BE2C (cell line): ENCODE results near the gene KRTAP12-4.

ENCODE experiments used
- DNase-seq: peaks from one replicate; pipeline ENCODE4 v3.0.0-alpha.2; 2020
- H3K27me3 ChIP-seq: fragments of 250-450 bp; sonication (Bioruptor Pico); 2 replicates; pipeline ENCODE4 v1.5.1; 2020; ENCODE audit warnings: mild to moderate bottlenecking
- H3K36me3 ChIP-seq: fragments of 250-450 bp; sonication (Bioruptor Pico); 2 replicates; pipeline ENCODE4 v1.5.1; 2020; ENCODE audit warnings: mild to moderate bottlenecking
- H3K4me1 ChIP-seq: fragments of 250-450 bp; sonication (Bioruptor Pico); 2 replicates; pipeline ENCODE4 v1.5.1; 2020
- H3K4me3 ChIP-seq: 2 replicates; pipeline ENCODE4 v1.5.1; 2011; ENCODE audit warnings: low read depth, low read length
- H3K9me3 ChIP-seq: fragments of 250-450 bp; sonication (Bioruptor Pico); 2 replicates; pipeline ENCODE4 v1.5.1; 2020
- TF ChIP-seq, protein P1 (sequence below): IDR thresholded peaks from 2 replicates; pipeline ENCODE4 v1.5.1; 2012; ENCODE audit warnings: mild to moderate bottlenecking, low read depth, low read length

Gene KRTAP12-4

GRCh38 chr21:44658541-44658910 is 4.1 kb upstream of the KRTAP12-4 start:
- TF ChIP-seq, protein P1, sequence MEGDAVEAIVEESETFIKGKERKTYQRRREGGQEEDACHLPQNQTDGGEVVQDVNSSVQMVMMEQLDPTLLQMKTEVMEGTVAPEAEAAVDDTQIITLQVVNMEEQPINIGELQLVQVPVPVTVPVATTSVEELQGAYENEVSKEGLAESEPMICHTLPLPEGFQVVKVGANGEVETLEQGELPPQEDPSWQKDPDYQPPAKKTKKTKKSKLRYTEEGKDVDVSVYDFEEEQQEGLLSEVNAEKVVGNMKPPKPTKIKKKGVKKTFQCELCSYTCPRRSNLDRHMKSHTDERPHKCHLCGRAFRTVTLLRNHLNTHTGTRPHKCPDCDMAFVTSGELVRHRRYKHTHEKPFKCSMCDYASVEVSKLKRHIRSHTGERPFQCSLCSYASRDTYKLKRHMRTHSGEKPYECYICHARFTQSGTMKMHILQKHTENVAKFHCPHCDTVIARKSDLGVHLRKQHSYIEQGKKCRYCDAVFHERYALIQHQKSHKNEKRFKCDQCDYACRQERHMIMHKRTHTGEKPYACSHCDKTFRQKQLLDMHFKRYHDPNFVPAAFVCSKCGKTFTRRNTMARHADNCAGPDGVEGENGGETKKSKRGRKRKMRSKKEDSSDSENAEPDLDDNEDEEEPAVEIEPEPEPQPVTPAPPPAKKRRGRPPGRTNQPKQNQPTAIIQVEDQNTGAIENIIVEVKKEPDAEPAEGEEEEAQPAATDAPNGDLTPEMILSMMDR, result no peak
- no peaks in the 10 kb centered on the region for H3K9me3 ChIP-seq
- DNase-seq, result no peak
- H3K4me3 ChIP-seq, result no peak overlapping the region
- no peaks in the 10 kb centered on the region for H3K36me3 ChIP-seq
- no peaks in the 10 kb centered on the region for H3K4me1 ChIP-seq
- H3K27me3 ChIP-seq, result peaks cover 11% of the 10 kb centered on the region; the same call in 1 of the 2 replicates

DNA sequence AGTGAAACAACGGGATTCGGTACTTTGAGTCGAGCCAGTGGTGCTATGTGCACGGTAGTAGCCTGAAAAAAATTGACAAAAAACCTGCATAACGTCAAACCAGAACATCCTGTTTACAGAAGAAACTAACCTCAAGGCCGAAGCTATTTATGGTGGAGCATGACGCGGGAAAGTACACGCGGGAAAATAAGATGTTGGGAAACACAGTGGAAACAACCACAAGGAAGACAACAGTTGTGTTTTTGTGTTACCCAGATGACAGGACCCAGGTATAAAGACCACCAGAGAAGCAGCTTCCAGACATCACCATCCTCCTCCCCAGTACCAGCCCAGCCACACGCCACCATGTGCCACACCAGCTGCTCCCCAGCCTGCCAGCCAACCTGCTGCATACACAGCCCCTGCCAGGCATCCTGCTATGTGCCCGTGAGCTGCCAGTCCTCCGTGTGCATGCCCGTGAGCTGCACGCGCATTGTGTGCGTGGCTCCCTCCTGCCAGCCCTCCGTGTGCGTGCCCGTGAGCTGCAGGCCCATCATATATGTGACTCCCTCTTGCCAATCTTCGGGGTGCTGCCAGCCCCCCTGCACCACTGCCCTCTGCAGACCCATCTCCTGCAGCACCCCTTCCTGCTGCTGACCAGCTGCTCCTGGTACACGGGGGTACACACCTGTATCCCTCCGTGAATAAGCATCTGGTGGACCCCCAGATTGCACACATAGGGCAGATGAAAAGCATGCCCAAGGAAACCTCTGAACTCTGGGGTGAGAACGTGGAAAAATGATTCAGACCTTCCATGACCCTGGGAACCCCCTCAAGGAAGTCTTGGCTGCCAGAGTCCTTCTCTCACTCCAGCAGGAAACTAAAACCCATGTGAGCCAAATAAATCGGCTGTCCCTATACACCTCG is 3.4 kb upstream of the KRTAP12-4 start, which contains the start of gene KRTAP12-3:
TSS of gene KRTAP12-3 (plus strand) at position 298 of the 906 bp plus-strand sequence. CDS start at position 346, 48 bp downstream.
- H3K4me1 ChIP-seq, result no peaks in the 10 kb centered on the region
- no peaks in the 10 kb centered on the region for H3K9me3 ChIP-seq
- H3K27me3 ChIP-seq, result peaks cover 11% of the 10 kb centered on the region; the same call in 1 of the 2 replicates
- no peak for DNase-seq
- TF ChIP-seq, protein P1, result no peak
- no peak within 1 kb of the TSS for H3K4me3 ChIP-seq
- H3K36me3 ChIP-seq, result no peaks in the 10 kb centered on the region

- no peaks in the 10 kb centered on the region for H3K9me3 ChIP-seq
- TF ChIP-seq, protein P1, result no peak
- no peak overlapping the region for H3K4me3 ChIP-seq
- DNase-seq, result no peak
- H3K36me3 ChIP-seq, result no peaks in the 10 kb centered on the region
- no peaks in the 10 kb centered on the region for H3K4me1 ChIP-seq
- H3K27me3 ChIP-seq, result peaks cover 11% of the 10 kb centered on the region
Observed at GRCh38 chr21:44656868-44657267, 2.4 kb upstream of the KRTAP12-4 start.

DNA sequence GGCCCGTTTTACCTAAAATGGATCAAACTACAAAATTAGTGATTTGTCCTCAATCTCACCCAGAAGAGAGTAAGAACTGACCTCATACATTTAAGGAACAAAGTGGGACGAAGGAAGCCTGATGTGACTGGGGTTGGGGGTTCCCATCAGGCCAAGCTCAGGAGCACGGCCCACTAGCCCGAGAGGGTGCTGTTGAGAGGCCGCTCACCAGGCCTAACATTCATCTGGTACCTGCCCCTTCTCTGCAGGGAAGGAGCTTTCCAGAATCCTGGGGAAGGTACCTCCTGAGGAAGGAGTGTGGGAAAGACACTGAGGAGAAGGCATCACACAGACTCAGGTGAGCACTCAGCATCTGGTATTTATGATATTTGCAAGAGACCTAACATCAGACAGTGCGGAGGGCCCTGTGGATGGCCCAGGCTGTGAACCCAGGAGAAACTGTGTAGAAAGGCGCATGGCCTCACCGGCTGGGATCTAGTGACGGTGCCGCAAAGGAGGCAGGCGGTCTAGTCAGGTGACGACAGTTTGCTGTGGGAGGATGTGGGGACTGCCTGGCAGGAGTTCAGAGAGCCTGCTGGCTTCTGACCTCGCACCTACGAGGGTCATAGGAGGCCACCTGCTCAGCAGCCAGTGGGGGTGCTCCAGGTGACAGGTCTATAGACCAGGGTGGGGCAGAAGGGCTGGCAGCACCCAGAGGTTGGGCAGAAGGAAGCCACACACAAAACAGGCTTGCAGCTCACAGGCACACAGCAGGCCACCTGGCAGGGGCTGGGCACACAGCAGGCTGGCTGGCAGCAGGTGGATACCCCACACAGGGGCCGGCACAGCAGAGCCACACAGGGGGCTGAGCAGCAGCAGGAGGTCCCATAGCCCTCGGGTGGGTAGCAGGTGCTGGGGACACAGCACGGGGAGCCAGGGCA is 543 bp downstream of the KRTAP12-4 start:
- Histone ChIP-seq H3K9me3 (no peaks in the 10 kb centered on the region), H3K4me1 (no peaks in the 10 kb centered on the region), H3K36me3 (no peaks in the 10 kb centered on the region), H3K4me3 (no peak overlapping the region), H3K27me3 (peaks cover 9% of the 10 kb centered on the region)
- TF ChIP-seq, protein P1, result no peak
- no peak for DNase-seq

- Histone ChIP-seq H3K4me1 (no peaks in the 10 kb centered on the region), H3K27me3 (peaks cover 15% of the 10 kb centered on the region), H3K36me3 (no peaks in the 10 kb centered on the region), H3K4me3 (no peak overlapping the region), H3K9me3 (no peaks in the 10 kb centered on the region)
- TF ChIP-seq, protein P1, result no peak
- no peak for DNase-seq
Observed at GRCh38 chr21:44653123-44653522, 1.3 kb downstream of the KRTAP12-4 start.
